Head of caudate nucleus (tissue), 42 donors: ENCODE measurements around the gene SLC19A3.
"Not testable (repeated sequence)": the region's sequence is repeated elsewhere in the genome, so short reads cannot be mapped to it uniquely, and the experiment has no call there.

Experiments
- DNase-seq, 42 donors: peaks; one replicate each; pipeline versions ENCODE4 v3.0.0 to v3.0.0-alpha.2; 2020 to 2021; ENCODE audit warnings: mixed read lengths in 7 of 42
- intact Hi-C: fragments of 100-400 bp; cut with DNase I; formaldehyde crosslinking; loops from one replicate; pipeline ENCODE4 v1.15.0; 2022

SLC19A3 gene

GRCh38 chr2:227707390-227707789 is 10.4 kb downstream of the SLC19A3 start:
- intact Hi-C loops: no loop called here

GRCh38 chr2:227706859-227707258 is 11.0 kb downstream of the SLC19A3 start:
- intact Hi-C loops: no loop called here
- DNase-seq: no peak

More at GRCh38 chr2:227707390-227707789, 10.4 kb downstream of the SLC19A3 start:
- peak in 1 of 42 donors; percentile 35 for DNase-seq

GRCh38 chr2:227703961-227704360 is 13.9 kb downstream of the SLC19A3 start:
- intact Hi-C loops: no loop called here
- DNase-seq: peak in 1 of 42 donors; percentile 2

GRCh38 chr2:227703280-227703732 is 14.5 kb downstream of the SLC19A3 start:
- intact Hi-C loops: no loop called here
- peak in 1 of 42 donors; percentile 5 for DNase-seq

- no peak for DNase-seq
- intact Hi-C loops: no loop called here
Observed at GRCh38 chr2:227701556-227701955, 16.3 kb downstream of the SLC19A3 start.

- DNase-seq: no peak
- intact Hi-C loops: no loop called here
Observed at GRCh38 chr2:227696990-227697679, 20.7 kb downstream of the SLC19A3 start.

GRCh38 chr2:227687189-227687588 is 30.6 kb downstream of the SLC19A3 start:
- intact Hi-C loops: no loop called here

GRCh38 chr2:227684258-227684657 is 33.6 kb downstream of the SLC19A3 start:
- intact Hi-C loops: no loop called here
- no peak for DNase-seq

More at GRCh38 chr2:227687189-227687588, 30.6 kb downstream of the SLC19A3 start:
- no peak for DNase-seq

GRCh38 chr2:227677928-227678327 is 39.9 kb downstream of the SLC19A3 start:
- intact Hi-C loops: no loop called here
- DNase-seq: no peak

- DNase-seq: no peak
- intact Hi-C loops: no loop called here
Observed at GRCh38 chr2:227674485-227674884, 43.3 kb downstream of the SLC19A3 start.

- DNase-seq, intact Hi-C loops: not testable (repeated sequence)
Observed at GRCh38 chr2:227673620-227674019, 44.2 kb downstream of the SLC19A3 start.

GRCh38 chr2:227671170-227671905 is 46.5 kb downstream of the SLC19A3 start:
- no peak for DNase-seq

GRCh38 chr2:227666631-227667170 is 51.1 kb downstream of the SLC19A3 start, which contains the start of gene SCYGR5:
TSS of gene SCYGR5 (plus strand) at chr2:227666804. CDS start at chr2:227666804, 0 bp downstream.
- DNase-seq, intact Hi-C loops: not testable (repeated sequence)

More at GRCh38 chr2:227671170-227671905, 46.5 kb downstream of the SLC19A3 start:
- intact Hi-C loops: no loop called here

- no peak for DNase-seq
- intact Hi-C loops: no loop called here
Observed at GRCh38 chr2:227665189-227665940, 52.5 kb downstream of the SLC19A3 start.

GRCh38 chr2:227661827-227662226 is 56.0 kb downstream of the SLC19A3 start:
- intact Hi-C loops: no loop called here

GRCh38 chr2:227661025-227661649 is 56.7 kb downstream of the SLC19A3 start:
- no peak for DNase-seq
- intact Hi-C loops: no loop called here

More at GRCh38 chr2:227661827-227662226, 56.0 kb downstream of the SLC19A3 start:
- DNase-seq: no peak

GRCh38 chr2:227657199-227657845 is 60.5 kb downstream of the SLC19A3 start:
- intact Hi-C loops: loop anchor here (5.0 to 10.0 kb wide), 2 partner anchors 110 to 207 kb away; no protein-coding TSS in a partner anchor
- no peak for DNase-seq

GRCh38 chr2:227655454-227655853 is 62.4 kb downstream of the SLC19A3 start:
- intact Hi-C loops: loop anchor here (5.0 to 10.0 kb wide), 2 partner anchors 112 to 209 kb away; no protein-coding TSS in a partner anchor
- no peak for DNase-seq
